Tibial artery (tissue), 4 donors: ENCODE results near the gene NFATC4.
"Not testable (repeated sequence)": the region's sequence is repeated elsewhere in the genome, so short reads cannot be mapped to it uniquely, and the experiment has no call there.

Experiments
- DNase-seq, 2 donors: peaks; one replicate each; pipeline ENCODE4 v3.0.0-alpha.2; 2019
- H3K27ac ChIP-seq, 2 donors: fragments of 200-600 bp; sonication (generic) in 1 of 2; 1 replicate in 1 of 2; 2 replicates in 1 of 2; pipeline ENCODE4 v1.5.1; 2018 to 2019; ENCODE audit warnings: mild to moderate bottlenecking in 1 of 2
- H3K27me3 ChIP-seq, 2 donors: fragments of 200-600 bp; sonication (generic) in 1 of 2; one replicate each; pipeline versions ENCODE4 v1.5.1 to v1.6.0; 2016 to 2019
- H3K36me3 ChIP-seq, 3 donors: fragments of 200-600 bp; sonication (generic) in 2 of 3; one replicate each; pipeline ENCODE4 v1.5.1; 2016 to 2019; ENCODE audit warnings: mild to moderate bottlenecking in 2 of 3
- H3K4me1 ChIP-seq, 4 donors: fragments of 200-600 bp; sonication (generic) in 2 of 4; 1 replicate in 3 of 4; 2 replicates in 1 of 4; pipeline ENCODE4 v1.5.1; 2016 to 2019
- H3K4me3 ChIP-seq, 2 donors: fragments of 200-600 bp; sonication (generic) in 1 of 2; 1 replicate in 1 of 2; 2 replicates in 1 of 2; pipeline ENCODE4 v1.5.1; 2018 to 2019; ENCODE audit warnings: mild to moderate bottlenecking in 2 of 2
- H3K9me3 ChIP-seq, 3 donors: fragments of 200-600 bp; sonication (generic) in 1 of 3; one replicate each; pipeline ENCODE4 v1.5.1; 2016 to 2019
- intact Hi-C: fragments of 100-400 bp; cut with DNase I; formaldehyde crosslinking; loops from one replicate; pipeline ENCODE4 v1.15.0; 2023; ENCODE audit warnings: low total_unique reads
- TF ChIP-seq, protein P1 (sequence below), 2 experiments: fragments of 200-600 bp in 1 of 2; fragments of 450-650 bp in 1 of 2; IDR thresholded peaks; one replicate each; pipeline ENCODE4 v1.5.1; 2017 to 2019; ENCODE audit warnings: antibody characterized with exemption in 2 of 2, mild to moderate bottlenecking in 1 of 2, moderate library complexity in 1 of 2

NFATC4 gene

DNA sequence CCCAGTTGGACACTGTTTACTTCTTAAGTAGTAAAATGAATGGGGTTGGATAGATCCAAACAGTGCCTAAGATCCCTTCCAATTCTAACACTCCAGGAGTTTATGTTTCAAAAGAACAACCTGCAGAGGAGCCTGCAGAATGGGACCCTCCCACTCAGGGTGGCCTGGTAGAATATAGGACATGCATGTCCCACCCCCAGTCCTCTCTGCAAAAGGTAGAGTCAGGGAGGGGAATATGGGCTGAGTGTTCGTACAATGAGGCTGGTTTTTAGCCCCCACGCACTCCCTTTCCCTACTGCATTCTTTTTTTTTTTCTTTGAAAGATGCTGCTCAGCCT lies 19.0 kb downstream of the NFATC4 start:
- Histone ChIP-seq H3K4me3 (no peak overlapping the region), H3K36me3 (no peaks in the 10 kb centered on the region), H3K27me3 (peaks cover 0 to 18% of the 10 kb centered on the region in 2 donors), H3K4me1 (no peaks in the 10 kb centered on the region), H3K27ac (no peak overlapping the region), H3K9me3 (no peaks in the 10 kb centered on the region)
- TF ChIP-seq, protein P1, sequence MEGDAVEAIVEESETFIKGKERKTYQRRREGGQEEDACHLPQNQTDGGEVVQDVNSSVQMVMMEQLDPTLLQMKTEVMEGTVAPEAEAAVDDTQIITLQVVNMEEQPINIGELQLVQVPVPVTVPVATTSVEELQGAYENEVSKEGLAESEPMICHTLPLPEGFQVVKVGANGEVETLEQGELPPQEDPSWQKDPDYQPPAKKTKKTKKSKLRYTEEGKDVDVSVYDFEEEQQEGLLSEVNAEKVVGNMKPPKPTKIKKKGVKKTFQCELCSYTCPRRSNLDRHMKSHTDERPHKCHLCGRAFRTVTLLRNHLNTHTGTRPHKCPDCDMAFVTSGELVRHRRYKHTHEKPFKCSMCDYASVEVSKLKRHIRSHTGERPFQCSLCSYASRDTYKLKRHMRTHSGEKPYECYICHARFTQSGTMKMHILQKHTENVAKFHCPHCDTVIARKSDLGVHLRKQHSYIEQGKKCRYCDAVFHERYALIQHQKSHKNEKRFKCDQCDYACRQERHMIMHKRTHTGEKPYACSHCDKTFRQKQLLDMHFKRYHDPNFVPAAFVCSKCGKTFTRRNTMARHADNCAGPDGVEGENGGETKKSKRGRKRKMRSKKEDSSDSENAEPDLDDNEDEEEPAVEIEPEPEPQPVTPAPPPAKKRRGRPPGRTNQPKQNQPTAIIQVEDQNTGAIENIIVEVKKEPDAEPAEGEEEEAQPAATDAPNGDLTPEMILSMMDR (IDR thresholded peaks at IDR 0.05): no peak
- DNase-seq: no peak
- intact Hi-C loops: no loop called here

DNA sequence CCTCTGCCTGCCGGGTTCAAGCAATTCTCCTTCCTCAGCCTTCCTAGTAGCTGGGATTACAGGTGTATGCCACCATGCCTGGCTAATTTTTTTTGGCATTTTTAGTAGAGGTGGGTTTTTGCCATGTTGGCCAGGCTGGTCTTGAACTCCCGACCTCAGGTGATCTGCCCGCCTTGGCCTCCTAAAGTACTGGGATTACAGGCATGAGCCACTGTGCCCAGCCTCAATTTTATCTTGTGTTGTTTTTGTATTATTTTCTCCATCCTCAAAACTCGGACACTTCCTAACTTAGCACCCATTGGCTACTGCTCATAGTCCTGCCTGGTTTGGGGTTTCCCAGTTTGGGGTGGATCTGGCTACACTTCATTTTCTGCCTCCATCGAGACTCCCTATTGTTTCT lies 19.6 kb downstream of the NFATC4 start:
- intact Hi-C loops, H3K27ac ChIP-seq, H3K4me3 ChIP-seq, H3K4me1 ChIP-seq, H3K9me3 ChIP-seq, H3K36me3 ChIP-seq, DNase-seq: not testable (repeated sequence)
- H3K27me3 ChIP-seq: peaks cover 0 to 20% of the 10 kb centered on the region in 2 donors

DNA sequence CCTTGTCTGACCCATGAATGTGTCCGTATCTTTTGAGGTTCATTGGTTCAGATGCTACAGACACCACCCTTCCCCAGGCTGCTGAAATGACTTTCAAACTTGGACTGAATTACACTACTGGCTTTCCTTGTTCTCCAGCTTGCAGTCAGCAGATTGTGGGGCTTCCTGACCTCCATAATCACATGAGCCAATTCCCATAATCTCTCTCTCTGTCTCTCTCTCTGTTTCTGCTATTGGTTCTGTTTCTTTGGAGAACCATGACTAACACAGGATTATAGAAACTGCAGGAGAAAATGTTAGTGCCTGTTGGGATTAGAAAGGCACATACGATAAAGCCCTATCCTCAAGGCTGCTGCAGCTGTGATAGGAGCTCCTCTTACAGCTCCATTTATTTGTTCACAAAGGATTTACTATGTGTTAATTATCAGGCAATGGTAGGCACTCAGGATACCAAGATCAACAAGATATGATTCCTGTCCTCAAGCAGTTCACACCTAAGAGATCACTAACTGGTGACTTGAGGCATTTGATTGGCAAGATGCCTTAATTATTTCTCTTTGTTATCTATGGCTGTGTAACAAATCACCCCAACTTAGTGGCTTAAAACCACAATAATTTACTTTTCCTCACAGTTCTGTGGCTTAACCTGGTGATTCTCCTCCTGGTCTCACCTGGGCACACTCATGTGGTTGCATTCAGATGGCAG lies 20.6 kb downstream of the NFATC4 start:
- Histone ChIP-seq H3K4me3 (no peak overlapping the region), H3K27me3 (peaks cover 0 to 18% of the 10 kb centered on the region in 2 donors), H3K4me1 (peaks cover 0 to 3% (median 0%) of the 10 kb centered on the region in 4 donors), H3K9me3 (no peaks in the 10 kb centered on the region), H3K27ac (no peak overlapping the region), H3K36me3 (no peaks in the 10 kb centered on the region)
- no peak for DNase-seq
- intact Hi-C loops: no loop called here
- TF ChIP-seq, protein P1 (IDR thresholded peaks at IDR 0.05): no peak

DNA sequence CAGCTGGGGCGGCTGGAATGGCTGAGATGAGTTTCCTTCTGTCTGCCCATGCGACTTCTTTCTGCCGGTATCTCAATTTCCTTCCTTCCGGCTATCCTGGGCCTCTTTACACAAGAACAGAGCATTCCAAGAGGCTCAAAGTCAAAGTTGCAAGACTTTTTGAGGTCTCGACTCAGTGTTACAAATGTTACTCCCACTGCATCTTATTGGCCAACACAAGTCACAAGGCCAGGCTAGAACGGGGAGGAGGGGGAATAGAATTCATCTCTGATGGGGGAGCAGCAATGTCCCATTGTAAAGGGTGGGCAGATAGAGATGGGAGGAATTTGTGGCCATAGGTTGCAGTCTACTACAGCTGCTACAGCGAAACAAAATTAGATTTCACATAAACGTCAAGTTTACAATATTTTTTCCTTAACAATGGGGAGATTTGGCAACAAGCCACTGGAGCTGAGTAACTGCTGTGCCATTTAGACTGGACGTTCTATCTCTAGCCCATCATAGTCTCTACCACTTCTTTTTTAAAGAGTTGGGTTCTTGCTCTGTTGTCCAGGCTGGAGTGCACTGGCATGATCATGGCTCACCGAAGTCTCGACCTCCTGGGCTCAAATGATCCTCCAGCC lies 21.4 kb downstream of the NFATC4 start:
- peaks cover 0 to 18% of the 10 kb centered on the region in 2 donors for H3K27me3 ChIP-seq
- intact Hi-C loops: no loop called here
- H3K36me3 ChIP-seq: no peaks in the 10 kb centered on the region
- H3K27ac ChIP-seq: no peak overlapping the region
- TF ChIP-seq, protein P1 (IDR thresholded peaks at IDR 0.05): no peak
- H3K4me3 ChIP-seq: no peak overlapping the region
- no peak for DNase-seq
- H3K9me3 ChIP-seq: no peaks in the 10 kb centered on the region
- peaks cover 0 to 3% (median 0%) of the 10 kb centered on the region in 4 donors for H3K4me1 ChIP-seq

DNA sequence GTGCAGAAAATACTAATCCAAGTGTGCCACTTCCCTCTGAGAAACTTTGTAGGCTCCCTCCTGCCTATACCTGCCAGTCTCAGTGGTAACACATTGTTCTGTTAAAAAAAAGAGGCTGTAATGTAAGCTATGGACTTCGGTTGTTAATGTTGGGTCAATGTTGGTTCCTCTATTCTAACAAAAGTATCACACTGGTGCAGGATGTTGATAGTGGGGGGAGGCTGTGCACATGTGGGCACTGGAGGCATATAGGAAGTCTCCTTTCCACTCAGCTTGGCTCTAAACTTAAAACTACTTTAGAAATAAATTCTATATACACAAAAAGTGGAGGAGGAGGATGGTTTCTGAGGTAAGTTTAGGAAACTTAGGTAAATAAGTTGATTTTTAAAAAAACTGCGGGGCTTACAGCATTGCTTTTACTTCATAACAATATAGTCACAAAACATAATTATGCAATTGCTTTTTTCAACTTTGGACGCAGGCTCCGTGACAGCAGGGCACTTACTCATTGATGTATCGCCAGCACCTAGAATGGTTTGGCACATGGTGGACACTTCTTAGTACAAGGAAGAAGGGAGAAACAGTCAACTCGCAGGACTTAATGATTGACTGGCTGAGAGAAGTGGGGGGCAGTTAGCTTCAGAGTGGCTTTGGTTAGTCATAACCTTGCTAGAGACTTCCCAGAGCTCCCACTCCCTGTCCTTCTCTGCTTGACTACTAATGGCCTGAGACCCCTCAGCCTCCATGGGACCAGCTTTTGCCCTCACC lies 22.9 kb downstream of the NFATC4 start:
- Histone ChIP-seq H3K9me3 (no peaks in the 10 kb centered on the region), H3K4me3 (no peak overlapping the region), H3K4me1 (peaks cover 0 to 3% (median 0%) of the 10 kb centered on the region in 4 donors), H3K27me3 (peaks cover 0 to 18% of the 10 kb centered on the region in 2 donors), H3K27ac (no peak overlapping the region), H3K36me3 (no peaks in the 10 kb centered on the region)
- intact Hi-C loops: no loop called here
- TF ChIP-seq, protein P1 (IDR thresholded peaks at IDR 0.05): no peak
- no peak for DNase-seq
